ENCODE measurements around the gene NUP93.
"Not testable (repeated sequence)": the region's sequence is repeated elsewhere in the genome, so short reads cannot be mapped to it uniquely, and the experiment has no call there.

NUP93 gene

GRCh38 chr16:56728980-56729734 is 772 bp upstream of the NUP93 start:
- peak overlapping the region; percentile 89 for H3K27ac ChIP-seq (ENCODE audit: low read length)
- H3K27me3 ChIP-seq (ENCODE audit: low read depth, low read length), result no peaks in the 10 kb centered on the region
- H3K36me3 ChIP-seq (ENCODE audit: control insufficient read depth in 1 of 2, insufficient read depth in 2 of 2, low read length in 2 of 2), result no peaks in the 10 kb centered on the region
- peaks cover 12 to 31% of the 10 kb centered on the region in 2 donors for H3K4me1 ChIP-seq (ENCODE audit: control insufficient read depth in 1 of 2, insufficient read depth in 2 of 2, low read length in 2 of 2)
- H3K4me3 ChIP-seq (ENCODE audit: low read depth in 1 of 2, low read length in 2 of 2), result peak overlapping the region; percentile 96 to 98
- H3K9me3 ChIP-seq (ENCODE audit: control insufficient read depth in 1 of 2, low read length in 2 of 2), result no peaks in the 10 kb centered on the region

DNA sequence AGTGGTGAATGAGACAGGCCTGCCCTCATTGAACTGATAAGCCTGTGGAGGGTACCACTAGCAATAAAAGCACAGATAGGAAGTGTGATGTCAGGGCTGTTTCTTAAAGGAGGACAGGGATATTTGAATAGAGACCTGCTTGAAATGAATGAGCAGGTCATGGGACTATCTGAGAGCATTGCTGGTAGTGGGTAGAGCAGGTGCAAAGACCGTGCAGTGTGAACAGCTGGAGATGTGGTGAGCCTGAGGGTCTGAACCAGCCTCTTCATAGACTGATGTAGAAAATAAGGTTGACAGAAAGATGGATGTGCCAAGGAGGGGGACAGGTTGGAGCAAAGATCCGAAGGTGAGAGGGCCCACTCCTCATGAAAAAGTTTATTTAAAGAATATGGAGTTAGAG is 2.4 kb downstream of the NUP93 start:
- H3K9me3 ChIP-seq (ENCODE audit: control insufficient read depth in 1 of 2, low read length in 2 of 2), result no peaks in the 10 kb centered on the region
- no peaks in the 10 kb centered on the region for H3K27me3 ChIP-seq (ENCODE audit: low read depth, low read length)
- no peak overlapping the region for H3K4me3 ChIP-seq (ENCODE audit: low read depth in 1 of 2, low read length in 2 of 2)
- H3K36me3 ChIP-seq (ENCODE audit: control insufficient read depth in 1 of 2, insufficient read depth in 2 of 2, low read length in 2 of 2), result no peaks in the 10 kb centered on the region
- H3K4me1 ChIP-seq (ENCODE audit: control insufficient read depth in 1 of 2, insufficient read depth in 2 of 2, low read length in 2 of 2), result peaks cover 12 to 31% of the 10 kb centered on the region in 2 donors
- no peak overlapping the region for H3K27ac ChIP-seq (ENCODE audit: low read length)

GRCh38 chr16:56732832-56733231 is 2.9 kb downstream of the NUP93 start:
- no peak overlapping the region for H3K4me3 ChIP-seq (ENCODE audit: low read depth in 1 of 2, low read length in 2 of 2)
- H3K27me3 ChIP-seq (ENCODE audit: low read depth, low read length), result no peaks in the 10 kb centered on the region
- H3K27ac ChIP-seq (ENCODE audit: low read length), result no peak overlapping the region
- H3K36me3 ChIP-seq (ENCODE audit: control insufficient read depth in 1 of 2, insufficient read depth in 2 of 2, low read length in 2 of 2), result no peaks in the 10 kb centered on the region
- H3K9me3 ChIP-seq (ENCODE audit: control insufficient read depth in 1 of 2, low read length in 2 of 2), result no peaks in the 10 kb centered on the region
- peaks cover 12 to 29% of the 10 kb centered on the region in 2 donors for H3K4me1 ChIP-seq (ENCODE audit: control insufficient read depth in 1 of 2, insufficient read depth in 2 of 2, low read length in 2 of 2)

DNA sequence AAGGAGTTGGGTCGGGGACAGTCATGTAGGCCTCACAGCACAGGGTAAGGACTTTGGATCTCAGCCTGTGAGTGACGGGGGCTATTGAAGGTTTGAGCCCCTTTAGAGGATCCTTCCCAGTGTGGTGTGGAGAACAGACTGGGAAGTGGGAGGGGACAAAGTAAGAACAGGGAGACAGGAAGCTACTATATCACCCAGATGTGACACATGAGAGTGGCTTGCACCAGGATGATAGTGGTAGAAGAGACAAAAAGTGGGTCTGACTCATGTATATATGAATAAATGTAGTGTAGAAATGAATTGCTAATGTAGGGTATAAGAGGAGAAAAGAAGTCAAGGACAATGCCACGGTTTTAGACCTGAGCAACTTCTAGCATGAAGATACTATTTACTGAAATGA is 4.5 kb downstream of the NUP93 start:
- no peak overlapping the region for H3K4me3 ChIP-seq (ENCODE audit: low read depth in 1 of 2, low read length in 2 of 2)
- no peaks in the 10 kb centered on the region for H3K9me3 ChIP-seq (ENCODE audit: control insufficient read depth in 1 of 2, low read length in 2 of 2)
- no peaks in the 10 kb centered on the region for H3K27me3 ChIP-seq (ENCODE audit: low read depth, low read length)
- no peak overlapping the region for H3K27ac ChIP-seq (ENCODE audit: low read length)
- H3K36me3 ChIP-seq (ENCODE audit: control insufficient read depth in 1 of 2, insufficient read depth in 2 of 2, low read length in 2 of 2), result no peaks in the 10 kb centered on the region
- peaks cover 4 to 14% of the 10 kb centered on the region in 2 donors for H3K4me1 ChIP-seq (ENCODE audit: control insufficient read depth in 1 of 2, insufficient read depth in 2 of 2, low read length in 2 of 2)

DNA sequence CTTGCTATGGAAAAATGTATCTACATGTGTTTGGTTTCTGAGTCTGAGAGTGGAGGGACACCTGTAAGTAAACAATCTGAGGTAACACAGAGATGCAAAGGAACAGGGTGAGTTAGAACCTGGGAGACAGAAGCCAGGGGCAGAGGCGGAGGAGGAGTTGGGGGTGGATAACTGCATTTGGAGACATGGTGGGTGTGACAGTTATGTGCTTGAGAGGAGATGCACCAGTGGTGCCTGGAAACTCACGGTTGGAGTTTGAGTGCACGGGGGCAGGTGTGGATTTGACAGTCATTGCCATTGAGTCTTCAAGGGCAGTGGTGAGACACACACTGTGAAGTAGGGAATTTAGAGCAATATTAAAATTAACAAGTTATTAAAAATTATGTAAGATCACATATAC is 6.5 kb downstream of the NUP93 start:
- no peaks in the 10 kb centered on the region for H3K36me3 ChIP-seq (ENCODE audit: control insufficient read depth in 1 of 2, insufficient read depth in 2 of 2, low read length in 2 of 2)
- no peaks in the 10 kb centered on the region for H3K9me3 ChIP-seq (ENCODE audit: control insufficient read depth in 1 of 2, low read length in 2 of 2)
- no peak overlapping the region for H3K27ac ChIP-seq (ENCODE audit: low read length)
- H3K4me3 ChIP-seq (ENCODE audit: low read depth in 1 of 2, low read length in 2 of 2), result no peak overlapping the region
- H3K4me1 ChIP-seq (ENCODE audit: control insufficient read depth in 1 of 2, insufficient read depth in 2 of 2, low read length in 2 of 2), result peaks cover 4 to 5% of the 10 kb centered on the region in 2 donors
- H3K27me3 ChIP-seq (ENCODE audit: low read depth, low read length), result no peaks in the 10 kb centered on the region

DNA sequence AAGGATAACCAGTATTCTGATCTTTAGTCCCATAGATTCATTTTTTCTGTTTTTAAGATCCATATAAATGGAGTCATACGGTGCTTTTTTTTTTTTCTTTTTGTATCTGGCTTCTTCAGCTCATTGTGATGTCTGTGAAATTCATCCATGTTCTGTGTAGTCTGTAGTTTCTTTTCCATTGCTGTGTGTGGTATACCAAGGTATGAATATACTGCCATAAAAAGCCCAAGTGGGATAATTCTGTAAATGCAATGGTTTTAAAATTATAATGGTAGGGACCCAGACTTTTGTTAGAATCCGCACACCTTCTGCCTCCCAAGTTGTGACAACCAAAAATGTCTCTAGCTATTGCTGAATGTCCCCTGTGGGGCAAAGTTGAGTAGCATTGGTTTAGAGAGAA is 7.6 kb downstream of the NUP93 start:
- Histone ChIP-seq H3K4me1 (ENCODE audit: control insufficient read depth in 1 of 2, insufficient read depth in 2 of 2, low read length in 2 of 2) (no peaks in the 10 kb centered on the region), H3K9me3 (ENCODE audit: control insufficient read depth in 1 of 2, low read length in 2 of 2) (no peaks in the 10 kb centered on the region), H3K27ac (ENCODE audit: low read length) (no peak overlapping the region), H3K27me3 (ENCODE audit: low read depth, low read length) (no peaks in the 10 kb centered on the region), H3K4me3 (ENCODE audit: low read depth in 1 of 2, low read length in 2 of 2) (no peak overlapping the region), H3K36me3 (ENCODE audit: control insufficient read depth in 1 of 2, insufficient read depth in 2 of 2, low read length in 2 of 2) (no peaks in the 10 kb centered on the region)

DNA sequence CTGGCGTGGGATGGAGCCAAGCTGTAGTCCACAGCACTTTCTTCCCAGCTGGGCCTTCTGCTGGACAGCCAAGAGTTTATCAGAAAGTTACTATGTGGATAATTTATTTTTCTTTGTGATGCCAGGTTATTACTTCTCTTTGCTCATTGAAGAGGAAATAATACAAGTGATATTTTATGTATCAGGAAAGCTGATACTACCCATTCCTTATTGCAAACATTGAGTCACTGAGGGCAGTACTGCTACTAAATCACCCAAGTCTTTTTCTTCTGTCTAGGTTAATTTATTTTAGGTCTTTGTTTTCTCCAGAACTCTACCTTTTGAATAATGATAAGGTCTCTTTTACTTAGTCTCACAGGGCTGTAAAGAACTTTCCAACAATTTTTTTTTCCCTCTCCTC is 8.3 kb downstream of the NUP93 start:
- Histone ChIP-seq H3K4me1 (ENCODE audit: control insufficient read depth in 1 of 2, insufficient read depth in 2 of 2, low read length in 2 of 2) (no peaks in the 10 kb centered on the region), H3K27me3 (ENCODE audit: low read depth, low read length) (no peaks in the 10 kb centered on the region), H3K9me3 (ENCODE audit: control insufficient read depth in 1 of 2, low read length in 2 of 2) (no peaks in the 10 kb centered on the region), H3K27ac (ENCODE audit: low read length) (no peak overlapping the region), H3K4me3 (ENCODE audit: low read depth in 1 of 2, low read length in 2 of 2) (no peak overlapping the region), H3K36me3 (ENCODE audit: control insufficient read depth in 1 of 2, insufficient read depth in 2 of 2, low read length in 2 of 2) (no peaks in the 10 kb centered on the region)

GRCh38 chr16:56739378-56739777 is 9.4 kb downstream of the NUP93 start:
- not testable (repeated sequence) for H3K4me3 ChIP-seq (ENCODE audit: low read depth in 1 of 2, low read length in 2 of 2); H3K27ac ChIP-seq (ENCODE audit: low read length); H3K36me3 ChIP-seq (ENCODE audit: control insufficient read depth in 1 of 2, insufficient read depth in 2 of 2, low read length in 2 of 2); H3K27me3 ChIP-seq (ENCODE audit: low read depth, low read length); H3K4me1 ChIP-seq (ENCODE audit: control insufficient read depth in 1 of 2, insufficient read depth in 2 of 2, low read length in 2 of 2); H3K9me3 ChIP-seq (ENCODE audit: control insufficient read depth in 1 of 2, low read length in 2 of 2)

DNA sequence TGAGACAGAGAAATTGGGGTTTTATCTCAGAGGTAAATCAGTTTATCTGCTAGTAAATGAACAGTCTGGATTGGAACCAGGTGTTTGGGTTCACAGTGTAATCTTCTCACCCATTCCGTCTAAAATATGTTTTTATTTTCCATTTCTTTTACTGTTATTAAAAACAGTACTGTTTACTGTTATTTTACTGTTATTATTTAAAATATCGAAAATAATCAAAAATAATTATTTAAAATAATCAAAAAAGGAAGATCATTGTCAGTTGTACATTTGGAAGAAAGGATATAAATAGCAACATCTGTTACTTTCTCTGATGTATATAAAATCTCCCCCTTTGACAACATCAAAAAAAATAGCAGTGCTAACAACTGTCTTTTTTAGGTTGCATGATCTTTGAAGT is 11.5 kb downstream of the NUP93 start:
- Histone ChIP-seq H3K9me3 (ENCODE audit: control insufficient read depth in 1 of 2, low read length in 2 of 2) (no peaks in the 10 kb centered on the region), H3K36me3 (ENCODE audit: control insufficient read depth in 1 of 2, insufficient read depth in 2 of 2, low read length in 2 of 2) (no peaks in the 10 kb centered on the region), H3K27ac (ENCODE audit: low read length) (no peak overlapping the region), H3K27me3 (ENCODE audit: low read depth, low read length) (no peaks in the 10 kb centered on the region), H3K4me3 (ENCODE audit: low read depth in 1 of 2, low read length in 2 of 2) (no peak overlapping the region), H3K4me1 (ENCODE audit: control insufficient read depth in 1 of 2, insufficient read depth in 2 of 2, low read length in 2 of 2) (peaks cover 4 to 9% of the 10 kb centered on the region in 2 donors)

DNA sequence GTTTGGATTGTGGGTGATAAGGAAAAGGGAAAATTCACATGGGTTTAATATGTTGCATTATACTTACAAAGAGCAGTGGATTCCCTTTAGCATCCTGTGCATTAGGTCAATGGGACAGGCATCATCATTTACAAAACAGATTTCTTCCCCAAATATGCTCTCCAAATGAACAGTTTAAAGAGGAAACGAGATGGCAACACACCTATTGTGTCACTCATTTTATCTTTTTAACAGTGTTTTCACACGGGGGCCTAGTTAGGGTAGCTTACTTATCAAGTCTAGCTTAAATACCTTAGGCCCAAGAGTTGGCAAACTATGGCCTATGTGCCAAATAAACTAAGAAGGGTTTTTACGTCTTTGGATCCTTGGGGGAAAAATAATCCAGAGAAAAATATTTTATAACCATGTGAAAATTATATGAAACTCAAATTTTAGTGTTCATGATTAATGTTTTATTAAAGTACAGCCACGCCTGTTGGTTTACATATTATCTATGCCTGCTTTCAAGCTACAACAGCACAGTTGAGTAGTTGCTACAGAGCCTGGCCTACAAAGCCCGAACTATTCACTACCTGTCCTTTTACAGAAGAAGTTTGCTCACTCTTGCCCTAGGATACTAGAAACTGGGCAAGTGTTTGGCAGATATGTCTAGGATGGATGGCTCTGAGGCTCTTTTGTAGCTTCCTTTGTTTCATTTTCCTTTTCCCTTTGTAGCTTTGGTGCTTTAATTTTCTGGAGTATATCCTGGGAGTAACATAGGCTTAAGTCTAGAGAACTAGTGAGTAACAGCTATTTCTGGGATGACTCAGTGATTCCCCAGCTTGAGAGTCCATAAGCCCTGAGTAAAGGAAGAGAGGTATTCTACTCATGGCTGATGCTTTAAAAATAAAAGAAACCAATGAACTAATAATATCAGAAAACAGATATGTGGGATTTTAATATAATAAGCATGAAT is 12.4 kb downstream of the NUP93 start:
- Histone ChIP-seq H3K4me1 (ENCODE audit: control insufficient read depth in 1 of 2, insufficient read depth in 2 of 2, low read length in 2 of 2) (peaks cover 4 to 12% of the 10 kb centered on the region in 2 donors), H3K27ac (ENCODE audit: low read length) (no peak overlapping the region), H3K9me3 (ENCODE audit: control insufficient read depth in 1 of 2, low read length in 2 of 2) (no peaks in the 10 kb centered on the region), H3K4me3 (ENCODE audit: low read depth in 1 of 2, low read length in 2 of 2) (no peak overlapping the region), H3K36me3 (ENCODE audit: control insufficient read depth in 1 of 2, insufficient read depth in 2 of 2, low read length in 2 of 2) (no peaks in the 10 kb centered on the region), H3K27me3 (ENCODE audit: low read depth, low read length) (no peaks in the 10 kb centered on the region)

DNA sequence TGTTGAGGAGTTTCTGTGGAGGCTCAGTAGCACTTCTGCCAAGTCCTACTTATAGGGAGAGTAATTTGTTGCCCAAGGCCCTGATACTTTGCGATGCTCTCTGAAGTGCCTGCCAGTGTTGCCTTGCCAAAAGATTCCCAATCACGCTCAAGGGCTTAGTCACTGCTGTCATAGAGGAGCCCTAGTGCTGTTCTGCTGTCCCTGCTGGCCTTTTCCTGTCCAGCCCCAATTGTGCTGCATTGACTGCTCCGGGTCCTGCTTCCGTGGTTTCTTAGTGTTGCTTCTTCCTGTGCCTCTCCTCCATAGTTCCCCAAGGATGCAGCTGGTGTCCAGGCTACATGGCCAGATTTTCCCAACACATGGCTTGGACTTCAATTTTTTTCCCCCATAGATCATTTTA is 13.9 kb downstream of the NUP93 start:
- no peak overlapping the region for H3K27ac ChIP-seq (ENCODE audit: low read length)
- H3K27me3 ChIP-seq (ENCODE audit: low read depth, low read length), result no peaks in the 10 kb centered on the region
- H3K36me3 ChIP-seq (ENCODE audit: control insufficient read depth in 1 of 2, insufficient read depth in 2 of 2, low read length in 2 of 2), result no peaks in the 10 kb centered on the region
- H3K4me1 ChIP-seq (ENCODE audit: control insufficient read depth in 1 of 2, insufficient read depth in 2 of 2, low read length in 2 of 2), result peaks cover 4 to 17% of the 10 kb centered on the region in 2 donors
- no peak overlapping the region for H3K4me3 ChIP-seq (ENCODE audit: low read depth in 1 of 2, low read length in 2 of 2)
- H3K9me3 ChIP-seq (ENCODE audit: control insufficient read depth in 1 of 2, low read length in 2 of 2), result no peaks in the 10 kb centered on the region

All from muscle layer of duodenum (tissue), 2 donors.